ENCODE results near the gene FXYD3. TPM values are rescaled to one million over a fixed set of nuclear protein-coding genes. Genes with fewer than 3 reads are reported as not detected.

Gene FXYD3
- polyA plus RNA-seq, 1 donor (not counting 4 experiments of a cell fraction or from before 2014, with no cell fraction given), result 851 TPM

DNA sequence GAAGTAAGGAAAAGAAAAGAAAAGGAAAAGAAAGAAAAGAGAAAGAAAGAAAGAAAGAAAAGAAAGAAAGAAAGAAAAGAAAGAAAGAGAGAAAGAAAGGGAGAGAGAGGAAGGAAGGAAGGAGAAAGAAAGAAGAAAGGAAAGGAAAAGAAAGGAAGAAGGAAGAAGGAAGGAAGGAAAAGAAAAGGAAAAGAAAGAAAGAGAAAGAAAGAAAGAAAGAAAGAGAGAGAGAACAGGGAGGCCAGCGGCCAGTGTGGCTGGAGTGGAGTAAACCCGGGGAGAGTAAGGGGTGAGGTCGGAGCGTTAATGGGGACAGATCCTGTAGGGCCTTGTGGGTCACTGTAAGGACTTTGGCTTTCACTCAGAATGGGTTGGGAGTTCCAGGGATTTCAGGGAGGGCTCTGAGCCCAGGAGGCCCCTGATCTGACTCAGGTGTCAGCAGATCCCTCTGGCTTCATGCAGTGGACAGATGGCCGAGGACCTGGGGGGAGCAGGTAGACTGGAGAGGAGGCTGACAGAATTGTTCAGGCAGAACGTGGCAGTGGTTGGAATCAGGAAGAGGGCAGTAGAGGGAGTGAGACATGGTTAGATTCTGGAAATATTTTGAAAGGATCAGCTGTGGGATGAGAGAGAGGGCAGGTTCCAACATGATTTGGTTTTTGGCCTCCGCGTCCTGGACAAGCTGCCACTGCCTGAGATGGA lies 19.8 kb upstream of the FXYD3 start:
- no peaks in the 10 kb centered on the region for H3K9me1 ChIP-seq (ENCODE audit: control insufficient read depth, extremely low read depth, insufficient read depth, low read length)
- peak overlapping the region; percentile 30 for H3K9ac ChIP-seq (ENCODE audit: control insufficient read depth, extremely low read depth, insufficient read depth, low read length)
- dilution Hi-C loops (cut with MboI; ENCODE audit: extremely low pct_ligation_motif_present, low sequenced_read_pairs), result no loop called here
- H4K20me1 ChIP-seq (ENCODE audit: control insufficient read depth, extremely low read depth, insufficient read depth, low read length), result no peaks in the 10 kb centered on the region
- no peak for DNase-seq (ENCODE audit: low read depth, low spot score)
- H3K27ac ChIP-seq (ENCODE audit: control insufficient read depth, insufficient read depth, low read length), result peak overlapping the region; percentile 15
- TF ChIP-seq CTCF (optimal IDR thresholded peaks at IDR 0.05 in 1 of 3, IDR thresholded peaks at IDR 0.05 in 1 of 3, conservative IDR thresholded peaks at IDR 0.05 in 1 of 3; ENCODE audit: extremely low read depth in 1 of 3, insufficient read depth in 2 of 3, low read length in 3 of 3) (peak in 2 of 3 experiments; percentile 16 to 46), EZH2 (IDR thresholded peaks at IDR 0.05; ENCODE audit: low read length) (no peak)
- H3K4me1 ChIP-seq (ENCODE audit: control insufficient read depth, extremely low read depth, insufficient read depth, low read length), result peaks cover 35% of the 10 kb centered on the region
- no peaks in the 10 kb centered on the region for H3K9me3 ChIP-seq (ENCODE audit: control insufficient read depth, low read depth, low read length)
- peak; percentile 91 for FAIRE-seq
- H2AFZ ChIP-seq (ENCODE audit: control insufficient read depth, low read length), result peak overlapping the region; percentile 51
- no peaks in the 10 kb centered on the region for H3K79me2 ChIP-seq (ENCODE audit: control insufficient read depth, insufficient read depth, low read length)
- no peaks in the 10 kb centered on the region for H3K36me3 ChIP-seq (ENCODE audit: control insufficient read depth in 2 of 2, extremely low read depth in 1 of 2, insufficient read depth in 2 of 2, low read length in 2 of 2)
- H3K27me3 ChIP-seq (ENCODE audit: control insufficient read depth, extremely low read depth, insufficient read depth, low read length), result no peaks in the 10 kb centered on the region
- H3K4me2 ChIP-seq (ENCODE audit: control insufficient read depth, extremely low read depth, insufficient read depth, low read depth, low read length), result peak overlapping the region; percentile 65
- H3K4me3 ChIP-seq (ENCODE audit: control insufficient read depth in 2 of 3, extremely low read depth in 1 of 3, insufficient read depth in 2 of 3, low read depth in 1 of 3, low read length in 3 of 3), result peak overlapping the region in 1 of 3 experiments; percentile 2

- DNase-seq (ENCODE audit: low read depth, low spot score), result no peak
- peak; percentile 9 for FAIRE-seq
- Histone ChIP-seq H3K9me3 (ENCODE audit: control insufficient read depth, low read depth, low read length) (no peaks in the 10 kb centered on the region), H3K4me1 (ENCODE audit: control insufficient read depth, extremely low read depth, insufficient read depth, low read length) (peaks cover 28% of the 10 kb centered on the region), H3K4me2 (ENCODE audit: control insufficient read depth, extremely low read depth, insufficient read depth, low read depth, low read length) (peak overlapping the region; percentile 64), H3K27me3 (ENCODE audit: control insufficient read depth, extremely low read depth, insufficient read depth, low read length) (no peaks in the 10 kb centered on the region), H2AFZ (ENCODE audit: control insufficient read depth, low read length) (peak overlapping the region; percentile 46), H3K27ac (ENCODE audit: control insufficient read depth, insufficient read depth, low read length) (no peak overlapping the region), H3K9ac (ENCODE audit: control insufficient read depth, extremely low read depth, insufficient read depth, low read length) (no peak overlapping the region), H3K36me3 (ENCODE audit: control insufficient read depth in 2 of 2, extremely low read depth in 1 of 2, insufficient read depth in 2 of 2, low read length in 2 of 2) (no peaks in the 10 kb centered on the region), H3K4me3 (ENCODE audit: control insufficient read depth in 2 of 3, extremely low read depth in 1 of 3, insufficient read depth in 2 of 3, low read depth in 1 of 3, low read length in 3 of 3) (peak overlapping the region in 1 of 3 experiments; percentile 42), H3K79me2 (ENCODE audit: control insufficient read depth, insufficient read depth, low read length) (no peaks in the 10 kb centered on the region), H3K9me1 (ENCODE audit: control insufficient read depth, extremely low read depth, insufficient read depth, low read length) (no peaks in the 10 kb centered on the region), H4K20me1 (ENCODE audit: control insufficient read depth, extremely low read depth, insufficient read depth, low read length) (no peaks in the 10 kb centered on the region)
- TF ChIP-seq CTCF (optimal IDR thresholded peaks at IDR 0.05 in 1 of 3, IDR thresholded peaks at IDR 0.05 in 1 of 3, conservative IDR thresholded peaks at IDR 0.05 in 1 of 3; ENCODE audit: extremely low read depth in 1 of 3, insufficient read depth in 2 of 3, low read length in 3 of 3) (no peak), EZH2 (IDR thresholded peaks at IDR 0.05; ENCODE audit: low read length) (no peak)
- dilution Hi-C loops (cut with MboI; ENCODE audit: extremely low pct_ligation_motif_present, low sequenced_read_pairs), result no loop called here
These were observed 17.1 kb upstream of the FXYD3 start for GRCh38 chr19:35098413-35099049.

Data from keratinocyte (primary cell).